Measurements from ENCODE around the gene SPAG16.

Gene SPAG16

DNA sequence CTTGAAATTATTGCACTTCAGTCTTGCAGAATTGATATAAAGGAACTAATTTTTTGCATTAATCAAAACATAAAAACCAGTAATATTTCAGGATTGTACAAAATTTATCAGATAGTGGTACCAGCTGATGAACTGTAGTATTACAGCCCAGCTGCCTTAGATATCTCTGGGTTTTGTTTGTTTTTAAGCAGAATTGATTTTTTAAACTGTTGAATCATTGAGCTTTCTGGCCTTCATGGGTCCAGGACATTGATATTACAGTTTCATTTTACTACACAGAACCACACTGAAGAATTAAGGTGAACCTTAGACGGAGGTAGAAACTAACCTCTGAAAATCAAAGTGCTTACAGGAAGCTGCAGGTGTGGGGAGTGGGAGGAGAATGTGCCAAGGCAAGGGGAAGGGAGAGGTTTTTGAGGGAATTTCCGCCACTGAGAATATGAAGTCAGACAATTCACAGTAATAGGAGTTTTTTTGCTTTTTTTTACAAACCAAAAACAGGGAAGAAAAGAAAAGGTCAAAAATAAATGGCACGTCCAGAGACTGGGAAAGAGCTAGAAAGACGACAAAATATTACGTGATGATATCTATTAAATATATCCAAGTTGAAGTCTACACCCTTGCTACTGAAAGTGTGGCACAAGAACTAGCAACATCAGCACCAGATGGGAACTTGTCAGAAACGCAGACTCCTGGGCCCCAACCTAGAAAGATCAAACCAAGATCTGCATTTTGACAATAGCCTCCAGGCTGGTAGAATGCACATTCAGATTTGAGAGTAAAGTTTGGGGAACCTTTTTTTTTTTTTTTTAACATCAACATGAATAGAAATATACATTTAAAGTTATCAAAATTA is 40.8 kb upstream of the SPAG16 start:
- Histone ChIP-seq H2BK5ac (ENCODE audit: low read depth, low read length, poor library complexity, severe bottlenecking) (no peak overlapping the region), H3K36me3 (ENCODE audit: control insufficient read depth in 1 of 2, insufficient read depth in 2 of 2, low read depth in 1 of 2, low read length in 2 of 2) (no peaks in the 10 kb centered on the region), H3K18ac (ENCODE audit: low read depth in 1 of 2, low read length in 2 of 2) (no peak overlapping the region), H3K4me1 (ENCODE audit: control insufficient read depth, insufficient read depth, low read depth, low read length) (no peaks in the 10 kb centered on the region), H2AK5ac (ENCODE audit: low read length, severe bottlenecking) (no peak overlapping the region), H3K4me2 (ENCODE audit: low read length, poor library complexity, severe bottlenecking) (no peak overlapping the region), H4K91ac (ENCODE audit: low read length) (no peak overlapping the region), H3K4me3 (ENCODE audit: insufficient read depth in 1 of 2, low read depth in 1 of 2, low read length in 2 of 2) (no peak overlapping the region), H3K14ac (ENCODE audit: low read length in 2 of 2) (no peak overlapping the region), H3K23ac (ENCODE audit: low read length in 2 of 2) (no peak overlapping the region), H2BK120ac (ENCODE audit: low read depth, low read length) (no peak overlapping the region), H3K79me1 (replicated peaks; ENCODE audit: low read length, poor library complexity, severe bottlenecking) (no peaks in the 10 kb centered on the region), H3K4ac (ENCODE audit: low read depth in 1 of 2, low read length in 2 of 2) (no peak overlapping the region), H2BK15ac (ENCODE audit: low read depth, poor library complexity, severe bottlenecking) (no peak overlapping the region), H2AFZ (ENCODE audit: low read depth, low read length) (no peak overlapping the region), H2BK12ac (ENCODE audit: low read length in 2 of 2) (no peak overlapping the region), H3K27ac (ENCODE audit: low read length, poor library complexity, severe bottlenecking) (no peak overlapping the region), H3K9ac (ENCODE audit: low read length) (no peak overlapping the region), H4K8ac (ENCODE audit: low read length) (no peak overlapping the region), H3K9me3 (ENCODE audit: control insufficient read depth, low read length) (no peaks in the 10 kb centered on the region), H3K27me3 (ENCODE audit: control insufficient read depth in 1 of 2, insufficient read depth in 1 of 2, low read length in 2 of 2) (no peaks in the 10 kb centered on the region)
- DNase-seq, result no peak
- 93% methylated on average over 5 of the region's 6 CpGs for WGBS

DNA sequence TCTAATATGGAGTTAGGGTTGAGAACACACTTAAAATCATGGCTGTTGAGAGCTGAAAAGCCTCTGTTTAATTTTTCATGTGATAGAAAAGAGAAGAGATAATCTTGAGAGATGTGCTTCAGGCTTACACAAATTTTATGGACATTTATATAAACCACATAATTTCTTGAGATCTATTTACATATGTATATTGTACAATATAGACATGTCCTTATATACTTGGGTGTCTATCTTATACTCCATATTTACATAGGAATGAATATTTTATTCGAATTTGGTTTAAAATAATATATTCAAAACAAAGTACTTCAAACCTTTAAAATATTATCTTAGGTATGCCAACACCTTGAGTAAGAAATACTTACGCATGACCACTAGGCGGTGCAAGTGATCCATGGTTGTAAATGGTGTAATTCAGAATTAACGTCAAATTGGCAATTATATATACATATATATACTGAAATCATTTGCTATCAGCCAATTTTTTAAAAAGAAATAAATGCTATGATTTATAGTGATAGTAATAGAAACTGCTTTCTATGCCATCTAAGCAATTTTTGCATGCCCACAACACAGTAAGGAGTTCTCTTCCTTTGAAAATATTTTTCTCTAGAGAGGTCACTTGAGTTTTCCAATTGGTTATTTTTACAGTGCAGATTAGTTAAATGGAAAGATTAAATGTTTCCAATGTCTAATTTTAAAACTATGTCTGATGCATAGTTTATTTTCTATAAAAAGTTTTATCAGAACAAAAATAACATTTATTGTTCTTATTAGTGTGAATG is 37.6 kb upstream of the SPAG16 start:
- no CpG with 5 or more reads among the region's 4 CpGs for WGBS
- H4K8ac ChIP-seq (ENCODE audit: low read length), result no peak overlapping the region

DNA sequence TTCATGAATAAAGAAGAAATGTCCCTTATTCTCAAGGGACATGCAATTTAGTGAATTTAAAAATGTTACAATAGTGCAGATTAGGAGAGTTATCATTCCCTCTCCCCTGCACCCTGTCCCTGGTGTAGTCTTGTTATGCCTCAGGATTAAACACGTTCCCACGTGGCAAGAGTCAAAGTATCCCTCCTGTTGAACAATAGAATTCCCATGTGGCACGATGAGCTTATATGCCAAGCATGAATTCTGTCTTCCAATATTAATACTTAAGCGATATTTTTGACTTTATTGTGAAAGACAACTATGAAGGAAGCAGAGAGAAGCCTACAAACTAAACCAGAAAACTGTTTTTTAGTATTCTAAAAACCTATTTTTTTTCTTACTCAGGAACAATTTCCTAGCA is 36.7 kb upstream of the SPAG16 start:
- no peak overlapping the region for H2BK12ac ChIP-seq (ENCODE audit: low read length in 2 of 2)
- no peak overlapping the region for H2AK5ac ChIP-seq (ENCODE audit: low read length, severe bottlenecking)
- WGBS, result 79% methylated on average over 3 of the region's 4 CpGs
- no peak overlapping the region for H3K23ac ChIP-seq (ENCODE audit: low read length in 2 of 2)
- peak overlapping the region; percentile 11 for H3K9ac ChIP-seq (ENCODE audit: low read length)
- no peak overlapping the region for H3K4me2 ChIP-seq (ENCODE audit: low read length, poor library complexity, severe bottlenecking)
- H3K4me3 ChIP-seq (ENCODE audit: insufficient read depth in 1 of 2, low read depth in 1 of 2, low read length in 2 of 2), result no peak overlapping the region
- H4K91ac ChIP-seq (ENCODE audit: low read length), result no peak overlapping the region
- no peaks in the 10 kb centered on the region for H3K79me1 ChIP-seq (replicated peaks; ENCODE audit: low read length, poor library complexity, severe bottlenecking)
- H3K4ac ChIP-seq (ENCODE audit: low read depth in 1 of 2, low read length in 2 of 2), result no peak overlapping the region
- H3K9me3 ChIP-seq (ENCODE audit: control insufficient read depth, low read length), result no peaks in the 10 kb centered on the region
- DNase-seq, result no peak
- no peaks in the 10 kb centered on the region for H3K4me1 ChIP-seq (ENCODE audit: control insufficient read depth, insufficient read depth, low read depth, low read length)
- no peak overlapping the region for H2BK5ac ChIP-seq (ENCODE audit: low read depth, low read length, poor library complexity, severe bottlenecking)
- no peak overlapping the region for H2BK120ac ChIP-seq (ENCODE audit: low read depth, low read length)
- H3K18ac ChIP-seq (ENCODE audit: low read depth in 1 of 2, low read length in 2 of 2), result no peak overlapping the region
- no peak overlapping the region for H3K14ac ChIP-seq (ENCODE audit: low read length in 2 of 2)
- no peak overlapping the region for H2BK15ac ChIP-seq (ENCODE audit: low read depth, poor library complexity, severe bottlenecking)
- H4K8ac ChIP-seq (ENCODE audit: low read length), result no peak overlapping the region
- H3K36me3 ChIP-seq (ENCODE audit: control insufficient read depth in 1 of 2, insufficient read depth in 2 of 2, low read depth in 1 of 2, low read length in 2 of 2), result no peaks in the 10 kb centered on the region
- no peaks in the 10 kb centered on the region for H3K27me3 ChIP-seq (ENCODE audit: control insufficient read depth in 1 of 2, insufficient read depth in 1 of 2, low read length in 2 of 2)
- H2AFZ ChIP-seq (ENCODE audit: low read depth, low read length), result no peak overlapping the region
- H3K27ac ChIP-seq (ENCODE audit: low read length, poor library complexity, severe bottlenecking), result no peak overlapping the region

More for the DNA sequence above, 37.6 kb upstream of the SPAG16 start:
- Histone ChIP-seq H3K36me3 (ENCODE audit: control insufficient read depth in 1 of 2, insufficient read depth in 2 of 2, low read depth in 1 of 2, low read length in 2 of 2) (no peaks in the 10 kb centered on the region), H3K4me3 (ENCODE audit: insufficient read depth in 1 of 2, low read depth in 1 of 2, low read length in 2 of 2) (no peak overlapping the region), H4K91ac (ENCODE audit: low read length) (no peak overlapping the region), H3K9me3 (ENCODE audit: control insufficient read depth, low read length) (no peaks in the 10 kb centered on the region), H2AFZ (ENCODE audit: low read depth, low read length) (no peak overlapping the region), H3K4me2 (ENCODE audit: low read length, poor library complexity, severe bottlenecking) (no peak overlapping the region), H3K14ac (ENCODE audit: low read length in 2 of 2) (no peak overlapping the region), H3K4ac (ENCODE audit: low read depth in 1 of 2, low read length in 2 of 2) (no peak overlapping the region), H2BK12ac (ENCODE audit: low read length in 2 of 2) (no peak overlapping the region), H3K4me1 (ENCODE audit: control insufficient read depth, insufficient read depth, low read depth, low read length) (no peaks in the 10 kb centered on the region), H3K79me1 (replicated peaks; ENCODE audit: low read length, poor library complexity, severe bottlenecking) (no peaks in the 10 kb centered on the region), H3K18ac (ENCODE audit: low read depth in 1 of 2, low read length in 2 of 2) (no peak overlapping the region), H2BK120ac (ENCODE audit: low read depth, low read length) (no peak overlapping the region), H2BK5ac (ENCODE audit: low read depth, low read length, poor library complexity, severe bottlenecking) (no peak overlapping the region), H3K23ac (ENCODE audit: low read length in 2 of 2) (no peak overlapping the region), H3K9ac (ENCODE audit: low read length) (peak overlapping the region; percentile 11), H2AK5ac (ENCODE audit: low read length, severe bottlenecking) (no peak overlapping the region), H2BK15ac (ENCODE audit: low read depth, poor library complexity, severe bottlenecking) (no peak overlapping the region), H3K27ac (ENCODE audit: low read length, poor library complexity, severe bottlenecking) (no peak overlapping the region), H3K27me3 (ENCODE audit: control insufficient read depth in 1 of 2, insufficient read depth in 1 of 2, low read length in 2 of 2) (no peaks in the 10 kb centered on the region)
- peak; percentile 56 for DNase-seq

DNA sequence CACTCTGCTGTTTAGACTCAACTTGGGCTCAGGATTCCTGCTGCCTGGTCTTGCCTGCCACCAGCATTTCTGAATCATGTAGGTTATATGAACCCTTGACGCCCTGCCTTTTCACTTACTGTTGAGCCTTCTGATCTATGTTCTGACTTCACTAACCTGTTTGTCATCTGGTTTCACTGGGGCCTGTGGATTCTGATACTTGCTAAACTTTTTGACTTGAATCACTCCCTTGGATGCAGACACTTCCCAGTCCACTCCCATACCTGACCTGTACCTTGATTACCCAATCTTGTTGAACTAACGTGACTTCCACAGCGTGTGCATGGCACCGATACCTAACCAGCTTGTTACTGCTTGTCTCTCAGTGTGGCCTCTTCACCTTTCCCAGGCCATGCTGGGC is 35.6 kb upstream of the SPAG16 start:
- Histone ChIP-seq H3K79me1 (replicated peaks; ENCODE audit: low read length, poor library complexity, severe bottlenecking) (no peaks in the 10 kb centered on the region), H2BK12ac (ENCODE audit: low read length in 2 of 2) (no peak overlapping the region), H3K4me1 (ENCODE audit: control insufficient read depth, insufficient read depth, low read depth, low read length) (no peaks in the 10 kb centered on the region), H3K18ac (ENCODE audit: low read depth in 1 of 2, low read length in 2 of 2) (no peak overlapping the region), H3K36me3 (ENCODE audit: control insufficient read depth in 1 of 2, insufficient read depth in 2 of 2, low read depth in 1 of 2, low read length in 2 of 2) (no peaks in the 10 kb centered on the region), H2BK15ac (ENCODE audit: low read depth, poor library complexity, severe bottlenecking) (no peak overlapping the region), H2BK5ac (ENCODE audit: low read depth, low read length, poor library complexity, severe bottlenecking) (no peak overlapping the region), H4K8ac (ENCODE audit: low read length) (no peak overlapping the region), H2BK120ac (ENCODE audit: low read depth, low read length) (no peak overlapping the region), H3K23ac (ENCODE audit: low read length in 2 of 2) (no peak overlapping the region), H3K4me3 (ENCODE audit: insufficient read depth in 1 of 2, low read depth in 1 of 2, low read length in 2 of 2) (no peak overlapping the region), H3K9me3 (ENCODE audit: control insufficient read depth, low read length) (no peaks in the 10 kb centered on the region), H4K91ac (ENCODE audit: low read length) (no peak overlapping the region), H2AFZ (ENCODE audit: low read depth, low read length) (no peak overlapping the region), H3K27me3 (ENCODE audit: control insufficient read depth in 1 of 2, insufficient read depth in 1 of 2, low read length in 2 of 2) (no peaks in the 10 kb centered on the region), H3K4ac (ENCODE audit: low read depth in 1 of 2, low read length in 2 of 2) (no peak overlapping the region), H2AK5ac (ENCODE audit: low read length, severe bottlenecking) (no peak overlapping the region), H3K27ac (ENCODE audit: low read length, poor library complexity, severe bottlenecking) (no peak overlapping the region), H3K14ac (ENCODE audit: low read length in 2 of 2) (no peak overlapping the region), H3K4me2 (ENCODE audit: low read length, poor library complexity, severe bottlenecking) (no peak overlapping the region), H3K9ac (ENCODE audit: low read length) (no peak overlapping the region)
- 94% methylated on average over 4 of the region's 4 CpGs for WGBS
- DNase-seq, result no peak

All from mesenchymal stem cell (in vitro differentiated cells and primary cell).